ENCODE measurements around the gene XRCC6.

GRCh38 chr22:41587347-41587723 is 33.8 kb upstream of the XRCC6 start:
- TF ChIP-seq, protein P1, sequence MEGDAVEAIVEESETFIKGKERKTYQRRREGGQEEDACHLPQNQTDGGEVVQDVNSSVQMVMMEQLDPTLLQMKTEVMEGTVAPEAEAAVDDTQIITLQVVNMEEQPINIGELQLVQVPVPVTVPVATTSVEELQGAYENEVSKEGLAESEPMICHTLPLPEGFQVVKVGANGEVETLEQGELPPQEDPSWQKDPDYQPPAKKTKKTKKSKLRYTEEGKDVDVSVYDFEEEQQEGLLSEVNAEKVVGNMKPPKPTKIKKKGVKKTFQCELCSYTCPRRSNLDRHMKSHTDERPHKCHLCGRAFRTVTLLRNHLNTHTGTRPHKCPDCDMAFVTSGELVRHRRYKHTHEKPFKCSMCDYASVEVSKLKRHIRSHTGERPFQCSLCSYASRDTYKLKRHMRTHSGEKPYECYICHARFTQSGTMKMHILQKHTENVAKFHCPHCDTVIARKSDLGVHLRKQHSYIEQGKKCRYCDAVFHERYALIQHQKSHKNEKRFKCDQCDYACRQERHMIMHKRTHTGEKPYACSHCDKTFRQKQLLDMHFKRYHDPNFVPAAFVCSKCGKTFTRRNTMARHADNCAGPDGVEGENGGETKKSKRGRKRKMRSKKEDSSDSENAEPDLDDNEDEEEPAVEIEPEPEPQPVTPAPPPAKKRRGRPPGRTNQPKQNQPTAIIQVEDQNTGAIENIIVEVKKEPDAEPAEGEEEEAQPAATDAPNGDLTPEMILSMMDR (conservative IDR thresholded peaks at IDR 0.05 in 1 of 2, IDR thresholded peaks at IDR 0.05 in 1 of 2; ENCODE audit: low read depth in 1 of 2, low read length in 2 of 2), result no peak
- no peak for TF ChIP-seq EZH2 (IDR thresholded peaks at IDR 0.05; ENCODE audit: low read length, missing control alignments)
